GM19324 (cell line): Measurements from ENCODE around the gene FRMD1.

Experiments used
- ATAC-seq: cut with Tn5 transposase; IDR thresholded peaks from one replicate; pipeline ENCODE4 v1.9.1; 2021; ENCODE audit warnings: mild to moderate bottlenecking, moderate library complexity; ENCODE audit not compliant: unreplicated experiment, low FRiP score

FRMD1 gene

GRCh38 chr6:168078943-168079405 is at the start of gene FRMD1:
TSS of gene FRMD1 (minus strand) at chr6:168079212. CDS start at chr6:168079094, 118 bp downstream.
- no peak for ATAC-seq

GRCh38 chr6:168128006-168128630 is 49.1 kb upstream of the FRMD1 start:
- ATAC-seq: no peak

GRCh38 chr6:168127384-168127868 is 48.4 kb upstream of the FRMD1 start:
- no peak for ATAC-seq

- no peak for ATAC-seq
Observed at GRCh38 chr6:168126566-168127383, 47.8 kb upstream of the FRMD1 start.

- no peak for ATAC-seq
Observed at GRCh38 chr6:168125429-168126001, 46.5 kb upstream of the FRMD1 start.

GRCh38 chr6:168124921-168125320 is 45.9 kb upstream of the FRMD1 start:
- ATAC-seq: no peak

- no peak for ATAC-seq
Observed at GRCh38 chr6:168124158-168124557, 45.1 kb upstream of the FRMD1 start.

GRCh38 chr6:168123165-168123911 is 44.3 kb upstream of the FRMD1 start:
- no peak for ATAC-seq

GRCh38 chr6:168122521-168122920 is 43.5 kb upstream of the FRMD1 start:
- no peak for ATAC-seq

GRCh38 chr6:168122011-168122410 is 43.0 kb upstream of the FRMD1 start:
- no peak for ATAC-seq

GRCh38 chr6:168121303-168121665 is 42.3 kb upstream of the FRMD1 start:
- no peak for ATAC-seq

- ATAC-seq: no peak
Observed at GRCh38 chr6:168120390-168121302, 41.6 kb upstream of the FRMD1 start.

GRCh38 chr6:168119539-168119938 is 40.5 kb upstream of the FRMD1 start:
- no peak for ATAC-seq

GRCh38 chr6:168118935-168119334 is 39.9 kb upstream of the FRMD1 start:
- ATAC-seq: no peak

- ATAC-seq: no peak
Observed at GRCh38 chr6:168117942-168118341, 38.9 kb upstream of the FRMD1 start.

- ATAC-seq: no peak
Observed at GRCh38 chr6:168116975-168117899, 38.2 kb upstream of the FRMD1 start.

- no peak for ATAC-seq
Observed at GRCh38 chr6:168116438-168116974, 37.5 kb upstream of the FRMD1 start.

GRCh38 chr6:168115748-168116437 is 36.9 kb upstream of the FRMD1 start:
- no peak for ATAC-seq
